GM06990 (cell line): Measurements from ENCODE around the gene RHOBTB3.

Experiments
- DNase-seq: peaks from one replicate; pipeline ENCODE4 v3.0.0-alpha.2; 2011; ENCODE audit not compliant: insufficient read length; ENCODE audit errors: extremely low read depth
- H3K27me3 ChIP-seq: replicated peaks from 2 replicates; pipeline ENCODE4 v1.6.0; 2011; ENCODE audit warnings: low read length; ENCODE audit not compliant: control insufficient read depth, insufficient read depth
- H3K36me3 ChIP-seq: 2 replicates; pipeline ENCODE4 v1.5.1; 2011; ENCODE audit warnings: low read length; ENCODE audit not compliant: control insufficient read depth, insufficient read depth
- H3K4me3 ChIP-seq: replicated peaks from 2 replicates; pipeline ENCODE4 v1.5.1; 2011; ENCODE audit warnings: low read depth, mild to moderate bottlenecking, control low read depth, low read length
- CTCF ChIP-seq: IDR thresholded peaks from 2 replicates; pipeline ENCODE4 v1.5.1; 2011; ENCODE audit warnings: low read length, control low read depth, mild to moderate bottlenecking, inconsistent platforms; ENCODE audit not compliant: insufficient read depth, poor library complexity, severe bottlenecking

RHOBTB3 gene

DNA sequence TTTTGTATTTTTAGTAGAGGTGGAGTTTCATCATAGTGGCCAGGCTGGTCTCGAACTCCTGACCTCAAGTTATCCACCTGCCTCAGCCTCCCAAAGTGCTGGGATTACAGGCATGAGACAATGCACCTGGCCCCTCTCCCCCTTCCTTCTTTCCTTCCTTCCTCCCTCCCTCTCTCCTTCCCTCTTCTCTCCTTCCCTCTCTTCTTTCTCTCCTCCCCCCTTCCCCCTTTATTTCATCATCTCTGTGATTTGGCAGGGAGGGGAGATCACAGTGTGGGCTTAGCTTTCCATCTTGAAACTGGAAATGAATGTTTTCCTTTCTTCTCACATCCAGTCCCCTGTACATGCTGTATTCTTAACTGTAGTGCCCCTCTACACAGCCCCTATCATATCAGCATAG, 12.7 kb downstream of the RHOBTB3 start:
- DNase-seq, result no peak
- H3K36me3 ChIP-seq, result no peaks in the 10 kb centered on the region; the same call in 1 of the 2 replicates

DNA sequence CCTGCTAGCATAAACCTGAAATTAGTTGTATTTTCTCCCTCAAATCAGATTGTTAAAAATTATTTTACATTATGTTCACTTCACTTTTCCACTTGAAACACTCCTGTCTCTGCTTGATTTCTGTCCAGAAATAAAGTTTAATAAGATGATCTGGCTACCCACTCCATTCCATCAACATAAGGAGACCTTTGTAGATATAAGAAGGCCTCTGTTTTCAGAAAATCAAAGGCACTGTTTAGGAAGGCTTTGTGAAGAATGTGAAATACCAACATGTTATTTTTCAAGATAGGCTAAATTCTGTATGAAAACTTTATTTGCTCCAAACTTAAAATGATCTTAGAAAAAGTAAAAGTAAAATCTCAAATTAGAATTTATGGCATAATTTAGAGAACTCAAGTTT, 15.1 kb downstream of the RHOBTB3 start:
- TF ChIP-seq CTCF, result no peak
- no peak for DNase-seq
- Histone ChIP-seq H3K36me3 (no peaks in the 10 kb centered on the region; the same call in 1 of the 2 replicates), H3K4me3 (no peak overlapping the region), H3K27me3 (no peaks in the 10 kb centered on the region)

More for the DNA sequence above, 12.7 kb downstream of the RHOBTB3 start:
- Histone ChIP-seq H3K4me3 (no peak overlapping the region), H3K27me3 (no peaks in the 10 kb centered on the region)
- TF ChIP-seq CTCF, result no peak

- no peaks in the 10 kb centered on the region for H3K27me3 ChIP-seq
- TF ChIP-seq CTCF, result no peak
- H3K4me3 ChIP-seq, result no peak overlapping the region
- H3K36me3 ChIP-seq, result no peaks in the 10 kb centered on the region; the same call in 1 of the 2 replicates
- no peak for DNase-seq
Measured at GRCh38 chr5:95746722-95747679, 15.9 kb downstream of the RHOBTB3 start.

- no peak overlapping the region for H3K4me3 ChIP-seq
- no peak for TF ChIP-seq CTCF
- no peaks in the 10 kb centered on the region; the same call in 1 of the 2 replicates for H3K36me3 ChIP-seq
- no peaks in the 10 kb centered on the region for H3K27me3 ChIP-seq
- DNase-seq, result no peak
Measured at GRCh38 chr5:95748133-95748532, 17.0 kb downstream of the RHOBTB3 start.

- no peaks in the 10 kb centered on the region for H3K27me3 ChIP-seq
- TF ChIP-seq CTCF, result no peak
- peaks cover 2% of the 10 kb centered on the region for H3K36me3 ChIP-seq
- no peak overlapping the region for H3K4me3 ChIP-seq
- DNase-seq, result no peak
Measured at GRCh38 chr5:95754545-95754944, 23.4 kb downstream of the RHOBTB3 start.

- TF ChIP-seq CTCF, result no peak
- Histone ChIP-seq H3K27me3 (no peaks in the 10 kb centered on the region), H3K36me3 (peaks cover 2% of the 10 kb centered on the region; the same call in 1 of the 2 replicates), H3K4me3 (no peak overlapping the region)
- no peak for DNase-seq
Measured at GRCh38 chr5:95759005-95759404, 27.9 kb downstream of the RHOBTB3 start.
